Measurements from ENCODE around the gene RHEX.

Gene RHEX

DNA sequence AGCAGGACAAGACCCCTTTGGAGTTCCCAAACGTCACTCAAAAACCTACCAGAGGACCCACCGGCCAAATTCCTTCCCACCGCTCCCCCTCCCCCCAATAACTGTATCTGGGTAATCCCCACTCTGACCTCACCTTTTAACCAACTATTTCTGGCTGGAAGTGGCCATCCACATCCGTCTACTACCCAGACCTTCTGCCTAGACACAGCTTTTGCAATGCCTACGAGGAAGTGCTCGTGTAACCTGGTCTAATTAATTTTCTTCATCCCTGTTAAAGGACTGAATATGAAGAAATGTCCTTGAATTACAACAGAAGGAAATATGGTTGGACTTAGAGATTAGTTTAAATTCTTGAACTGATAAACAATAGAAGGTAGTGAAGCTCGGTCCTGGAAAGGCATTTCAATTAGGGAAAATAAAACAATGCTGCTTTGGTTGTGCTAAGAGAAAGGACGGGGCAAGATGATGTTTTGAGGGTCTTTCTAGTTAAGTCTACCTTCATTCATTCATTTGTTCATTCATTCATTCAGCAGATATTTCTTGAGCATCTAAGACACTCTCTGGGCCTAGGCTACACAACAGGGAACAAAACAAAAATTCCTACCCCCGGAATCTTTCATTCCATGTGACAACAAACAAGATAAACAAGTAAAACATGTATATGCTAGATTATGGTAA is 45.4 kb downstream of the RHEX start:
- DNase-seq, result no peak

DNA sequence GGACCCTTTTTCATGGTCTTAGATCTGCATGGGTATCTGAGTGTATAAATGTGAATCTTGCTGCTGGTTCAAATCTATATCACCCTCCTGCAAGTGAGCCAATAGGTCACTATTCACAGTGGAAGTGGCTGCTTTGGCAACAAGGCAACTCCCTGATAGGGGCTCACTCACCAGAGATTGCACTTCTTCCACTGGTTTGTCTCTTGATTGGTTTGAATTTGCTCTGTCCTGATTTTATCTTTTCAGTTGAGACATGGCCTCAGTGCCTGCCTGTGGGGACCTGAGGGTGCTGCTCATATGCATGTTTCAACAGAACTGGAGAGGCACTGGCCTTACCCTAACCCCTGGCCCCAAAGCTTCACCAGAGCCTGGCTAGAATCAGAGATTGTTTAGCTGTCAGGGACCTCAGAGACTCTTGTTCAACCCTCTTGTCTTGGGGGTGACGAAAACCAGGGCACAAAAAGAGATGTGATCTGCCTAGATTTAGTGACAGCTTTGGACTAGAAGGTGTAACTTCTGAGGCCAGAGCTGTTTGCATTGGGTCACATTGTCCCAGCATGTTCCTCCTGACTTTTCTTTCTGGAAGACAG is 47.3 kb downstream of the RHEX start:
- DNase-seq, result no peak

DNA sequence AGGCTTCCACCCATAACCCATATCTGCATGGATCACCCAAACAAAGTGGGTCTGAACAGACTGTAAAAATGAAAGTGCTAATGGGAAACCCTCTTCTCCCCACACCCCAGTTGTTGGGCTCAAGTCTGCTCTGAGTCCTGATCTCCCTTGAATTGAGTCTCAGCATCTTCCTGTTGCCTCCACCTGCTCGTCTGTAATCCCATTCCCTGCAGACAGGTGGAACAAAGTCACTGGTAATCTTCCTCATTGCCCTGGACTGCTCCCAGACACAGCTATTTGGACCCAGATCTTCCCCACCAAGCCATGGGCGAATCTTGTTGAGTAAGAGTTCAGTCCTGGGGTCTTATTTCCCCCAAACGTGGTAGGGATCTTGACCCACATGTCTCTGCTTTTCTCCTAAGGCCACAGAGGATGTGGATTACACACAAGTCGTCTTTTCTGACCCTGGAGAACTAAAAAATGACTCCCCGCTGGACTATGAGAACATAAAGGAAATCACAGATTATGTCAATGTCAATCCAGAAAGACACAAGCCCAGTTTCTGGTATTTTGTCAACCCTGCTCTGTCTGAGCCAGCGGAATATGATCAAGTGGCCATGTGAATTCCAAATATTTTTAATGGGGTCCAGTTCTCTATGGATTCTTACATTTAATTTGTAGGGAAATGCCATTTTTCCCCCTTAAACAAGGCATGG is 48.5 kb downstream of the RHEX start:
- DNase-seq, result no peak

DNA sequence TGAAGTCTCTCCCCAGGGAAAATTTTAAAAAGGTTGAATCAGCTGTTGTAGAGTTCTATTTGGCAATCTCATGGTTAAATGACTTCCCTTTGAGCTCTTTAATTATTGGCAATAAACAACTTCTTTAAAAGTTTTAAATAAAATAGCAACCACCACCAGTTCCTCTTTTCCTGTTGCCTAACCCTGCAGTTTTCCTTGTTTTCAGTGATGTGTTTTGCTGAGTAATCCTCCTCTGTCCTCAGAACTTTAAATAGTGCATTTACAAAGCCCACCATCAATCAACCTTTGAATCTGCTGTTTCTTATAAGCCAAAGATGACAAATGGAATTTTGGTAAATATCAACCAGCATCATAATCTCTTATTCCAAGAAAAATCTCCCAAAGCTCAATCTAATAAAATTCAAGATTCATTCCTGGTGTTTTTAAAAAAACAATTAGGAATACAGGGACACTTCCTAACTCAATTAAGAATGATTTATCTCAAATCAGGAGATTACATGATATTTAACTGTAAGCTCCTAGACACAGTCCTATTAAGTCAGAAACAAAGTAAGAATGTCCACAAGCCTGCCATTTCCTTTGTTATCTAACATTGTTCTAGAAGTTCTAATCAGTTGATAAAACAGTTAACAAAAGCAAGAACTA is 49.4 kb downstream of the RHEX start:
- no peak for DNase-seq

DNA sequence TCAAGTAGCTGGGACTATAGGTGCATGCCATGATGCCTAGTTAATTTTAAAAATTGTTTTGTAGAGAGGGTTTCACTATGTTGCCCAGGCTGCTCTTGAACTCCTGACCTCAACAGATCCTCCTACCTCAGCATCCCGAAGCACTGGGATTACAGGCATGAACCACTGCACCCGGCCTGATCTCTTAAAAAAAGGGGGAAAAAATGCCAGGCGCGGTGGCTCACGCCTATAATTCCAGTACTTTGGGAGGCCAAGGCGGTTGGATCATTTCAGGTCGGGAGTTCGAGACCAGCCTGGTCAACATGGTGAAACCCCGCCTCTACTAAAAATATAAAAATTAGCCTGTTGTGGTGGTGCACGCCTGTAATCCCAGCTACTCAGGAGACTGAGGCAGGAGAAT is 51.0 kb downstream of the RHEX start:
- DNase-seq, result no peak

DNA sequence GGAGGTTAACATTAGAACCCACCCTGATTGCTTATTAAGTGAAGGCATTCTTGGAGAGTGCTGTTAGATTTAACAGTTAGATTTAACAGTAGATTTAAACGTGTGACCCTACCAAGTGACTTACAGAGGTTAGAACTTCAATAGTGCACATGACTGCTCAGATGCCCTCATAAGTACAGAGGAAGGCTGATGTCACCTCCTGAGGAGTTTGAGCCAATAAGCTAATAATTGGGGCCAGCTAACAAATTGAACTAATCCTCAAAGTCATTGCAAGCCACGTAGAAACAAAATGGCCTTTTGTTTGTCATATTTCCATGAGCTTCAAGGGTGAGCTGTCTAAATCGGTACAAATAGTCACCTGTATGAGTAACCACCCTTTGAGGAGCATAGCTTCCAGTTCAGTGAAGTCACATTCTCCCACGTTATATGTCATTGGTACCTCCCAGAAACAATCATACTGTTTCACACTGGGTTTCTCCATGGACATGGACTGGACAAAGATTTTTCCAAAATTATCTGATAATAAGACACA is 52.6 kb downstream of the RHEX start:
- no peak for DNase-seq

DNA sequence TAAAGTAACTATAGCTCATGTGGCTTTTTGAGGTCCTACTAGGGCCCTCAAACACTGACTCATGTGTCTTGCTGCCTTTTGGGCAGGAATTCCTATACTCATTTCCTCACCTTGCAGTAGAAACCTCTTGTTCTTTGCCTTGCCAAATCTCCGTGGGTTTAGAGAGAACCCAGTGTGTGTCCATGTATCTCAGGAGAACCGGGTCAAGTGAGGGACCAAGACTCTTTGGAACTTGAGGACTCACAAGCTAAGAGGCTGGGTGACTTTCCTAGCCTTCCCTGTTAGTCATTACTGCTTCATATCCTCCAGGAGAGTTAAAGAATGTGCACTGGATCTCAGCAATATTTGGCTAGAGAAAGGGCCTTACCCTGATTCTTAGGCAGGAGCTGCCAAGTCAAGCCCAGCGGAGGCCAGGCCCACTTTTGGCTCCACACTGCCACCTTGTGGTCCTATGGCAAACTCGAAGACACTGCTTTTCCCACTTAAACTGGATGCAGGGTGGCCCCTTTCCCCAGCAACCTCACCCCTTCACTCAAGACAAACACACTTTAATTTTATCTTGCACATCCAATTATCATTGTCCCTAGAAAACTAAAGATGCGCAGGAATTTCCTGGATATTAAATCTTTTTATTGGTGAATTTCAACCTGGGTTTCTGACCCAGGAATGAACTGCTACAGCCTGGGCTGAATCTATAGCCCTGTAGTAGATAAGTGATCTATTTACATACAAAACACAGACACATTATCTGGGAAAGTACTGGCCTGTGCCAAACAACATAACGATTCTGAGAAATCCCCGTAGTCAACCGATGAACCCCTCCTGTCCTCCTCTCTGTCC is 53.6 kb downstream of the RHEX start:
- peak; percentile 85 to 86 for DNase-seq

DNA sequence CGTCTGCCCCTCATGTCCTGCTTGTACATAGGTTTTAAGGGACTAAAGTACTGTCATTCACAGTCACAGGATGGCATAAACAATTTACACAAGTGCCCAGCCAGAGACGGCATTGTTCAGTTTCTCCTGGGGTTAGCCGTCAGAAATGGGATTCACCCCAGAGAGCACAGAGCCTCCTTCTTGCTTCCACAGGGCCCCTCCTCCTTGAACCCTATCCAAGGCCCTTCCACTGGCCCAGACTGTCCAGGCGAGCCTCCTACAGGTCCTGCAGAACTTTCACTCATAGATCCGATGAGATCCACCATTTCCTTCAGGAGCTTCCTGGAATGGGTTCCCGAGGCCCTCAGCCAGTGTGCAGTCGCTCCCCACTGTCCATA is 54.2 kb downstream of the RHEX start:
- DNase-seq, result no peak

DNA sequence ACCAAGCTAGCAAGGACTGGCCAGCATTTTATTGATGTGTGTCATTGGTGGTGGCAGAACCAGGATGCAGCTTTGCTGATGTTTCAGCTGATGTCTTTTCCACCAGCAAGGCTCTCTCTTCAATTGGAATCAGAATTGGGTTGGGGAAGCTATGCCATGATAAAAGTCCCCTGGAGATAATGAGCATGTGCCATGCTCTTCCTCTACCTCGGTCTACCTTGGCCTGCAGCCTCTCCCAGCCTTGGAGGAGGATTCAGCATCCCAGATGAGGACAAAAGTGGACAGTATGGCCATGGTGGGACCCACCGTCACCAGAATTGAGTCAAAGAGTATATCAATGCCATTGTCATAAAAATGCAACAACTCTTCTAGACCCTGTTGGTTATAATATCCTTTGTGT is 55.7 kb downstream of the RHEX start:
- no peak for DNase-seq

DNA sequence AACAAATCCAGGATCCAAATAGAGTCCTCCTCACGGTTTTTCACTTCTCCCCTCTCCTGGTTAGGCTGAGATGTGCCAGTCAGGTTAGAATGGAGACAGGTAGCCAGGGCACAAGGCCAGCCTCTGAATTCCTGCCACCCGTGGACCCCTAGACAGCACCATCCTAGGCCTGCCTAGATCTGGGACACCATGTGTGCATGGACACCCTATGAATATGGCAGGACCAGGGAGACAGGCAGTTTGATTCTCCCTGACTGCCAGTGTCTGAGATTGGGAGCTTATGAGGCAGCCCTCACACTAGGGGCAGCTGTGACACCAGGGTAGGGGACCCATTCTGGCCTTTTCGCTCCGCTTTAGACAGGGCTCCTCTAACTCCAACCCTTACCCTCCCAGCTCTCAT is 56.7 kb downstream of the RHEX start:
- no peak for DNase-seq

DNA sequence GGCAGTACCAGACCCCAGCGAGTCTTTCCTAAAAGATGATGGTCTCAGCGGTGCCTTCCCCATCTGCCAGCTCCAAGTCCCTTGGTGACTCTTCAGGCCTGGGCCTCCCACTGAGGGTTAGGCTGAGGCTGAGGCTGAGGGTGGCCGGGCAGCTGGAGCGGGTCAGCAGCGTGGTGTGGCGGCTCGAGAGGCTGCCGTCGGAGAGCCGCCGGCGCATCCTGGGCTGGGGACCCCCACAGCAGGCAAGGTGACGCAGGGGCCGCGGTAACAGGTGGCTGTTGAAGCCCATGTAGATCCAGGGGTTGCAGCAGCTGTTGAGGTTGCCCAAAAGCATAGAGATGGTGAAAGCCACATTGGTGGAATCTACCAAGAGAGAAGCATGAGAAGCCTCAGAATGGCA is 57.2 kb downstream of the RHEX start:
- no peak for DNase-seq

DNA sequence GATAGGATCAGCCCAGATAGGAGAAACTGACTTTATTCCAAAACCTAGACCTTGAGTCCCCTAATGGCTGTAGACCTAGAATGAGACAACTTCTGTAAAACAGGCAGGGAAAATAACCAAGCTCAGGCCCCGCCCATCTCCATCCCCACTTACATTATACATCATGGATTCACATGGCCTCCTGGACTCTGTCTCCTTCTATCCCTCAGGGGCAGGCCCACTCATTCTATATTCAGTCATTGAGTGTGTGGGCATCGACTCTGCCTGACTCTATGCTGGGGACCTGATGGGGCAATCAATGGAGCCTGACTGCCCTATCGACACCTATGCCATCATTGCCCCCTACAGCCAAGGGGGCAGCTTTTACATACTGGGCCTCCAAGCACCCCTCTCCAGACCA is 57.8 kb downstream of the RHEX start:
- DNase-seq, result no peak

DNA sequence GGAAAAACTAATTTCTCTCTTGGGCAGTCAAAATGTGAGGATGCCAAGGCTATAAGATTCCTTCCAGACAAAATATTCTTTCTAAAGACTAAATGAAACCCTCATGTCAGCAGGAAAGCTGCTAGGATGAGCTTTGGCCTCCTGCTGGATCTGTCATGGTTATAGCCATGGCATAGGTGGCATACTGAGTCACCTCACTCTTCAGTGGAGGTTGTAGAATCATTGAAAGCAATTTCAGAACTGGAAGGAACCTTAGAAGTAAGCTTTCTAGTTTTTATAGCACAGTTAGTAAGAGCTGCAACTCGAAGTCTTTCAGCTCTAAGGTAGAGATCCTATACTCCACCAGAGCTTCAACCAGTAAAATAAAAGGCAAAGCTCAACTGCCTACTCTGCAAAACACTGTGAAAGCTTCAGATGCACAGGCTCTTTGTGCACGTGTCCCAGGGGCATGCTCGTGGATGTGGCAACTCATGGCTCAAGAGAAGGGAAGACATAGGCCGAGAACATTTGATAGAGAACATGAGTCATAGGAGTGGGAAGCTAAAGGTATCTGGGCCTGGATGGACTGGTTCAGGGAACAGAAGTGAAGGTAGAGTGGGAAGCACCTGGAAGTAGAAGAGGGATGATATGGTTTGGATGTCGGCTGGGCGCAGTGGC is 58.4 kb downstream of the RHEX start:
- no peak for DNase-seq

DNA sequence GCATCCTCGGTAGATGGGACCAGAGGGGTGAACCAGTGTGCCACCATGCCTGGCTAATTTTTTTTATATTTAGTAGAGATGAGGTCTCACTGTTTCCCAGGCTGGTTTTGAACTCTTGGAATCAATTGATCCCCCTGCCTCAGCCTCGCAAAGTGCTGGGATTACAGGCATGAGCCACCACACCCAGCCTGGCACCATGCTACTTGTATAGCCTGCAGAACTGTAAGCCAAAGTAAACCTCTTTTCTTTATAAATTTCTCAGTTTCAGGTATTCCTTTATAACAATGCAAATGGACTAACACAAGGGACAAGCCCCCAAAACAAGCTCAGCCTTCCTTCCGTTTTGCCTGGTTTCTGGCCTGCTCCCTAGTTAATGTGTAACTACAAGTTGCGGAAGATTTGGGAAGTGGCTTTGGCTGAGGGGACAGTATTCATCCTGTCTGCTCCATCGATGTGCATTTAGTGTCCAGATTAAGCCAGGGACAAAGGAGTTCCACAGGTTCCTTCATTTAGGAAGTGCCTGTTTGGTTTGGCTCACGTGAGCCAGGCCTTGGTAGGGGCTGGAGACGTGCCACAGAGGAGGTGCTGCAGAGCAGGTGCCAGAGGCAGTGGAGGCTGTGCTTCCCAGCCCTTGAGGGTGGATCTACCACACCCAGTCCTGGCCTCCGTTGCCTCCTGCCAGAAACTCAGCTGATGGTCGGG is 59.8 kb downstream of the RHEX start:
- DNase-seq, result no peak

DNA sequence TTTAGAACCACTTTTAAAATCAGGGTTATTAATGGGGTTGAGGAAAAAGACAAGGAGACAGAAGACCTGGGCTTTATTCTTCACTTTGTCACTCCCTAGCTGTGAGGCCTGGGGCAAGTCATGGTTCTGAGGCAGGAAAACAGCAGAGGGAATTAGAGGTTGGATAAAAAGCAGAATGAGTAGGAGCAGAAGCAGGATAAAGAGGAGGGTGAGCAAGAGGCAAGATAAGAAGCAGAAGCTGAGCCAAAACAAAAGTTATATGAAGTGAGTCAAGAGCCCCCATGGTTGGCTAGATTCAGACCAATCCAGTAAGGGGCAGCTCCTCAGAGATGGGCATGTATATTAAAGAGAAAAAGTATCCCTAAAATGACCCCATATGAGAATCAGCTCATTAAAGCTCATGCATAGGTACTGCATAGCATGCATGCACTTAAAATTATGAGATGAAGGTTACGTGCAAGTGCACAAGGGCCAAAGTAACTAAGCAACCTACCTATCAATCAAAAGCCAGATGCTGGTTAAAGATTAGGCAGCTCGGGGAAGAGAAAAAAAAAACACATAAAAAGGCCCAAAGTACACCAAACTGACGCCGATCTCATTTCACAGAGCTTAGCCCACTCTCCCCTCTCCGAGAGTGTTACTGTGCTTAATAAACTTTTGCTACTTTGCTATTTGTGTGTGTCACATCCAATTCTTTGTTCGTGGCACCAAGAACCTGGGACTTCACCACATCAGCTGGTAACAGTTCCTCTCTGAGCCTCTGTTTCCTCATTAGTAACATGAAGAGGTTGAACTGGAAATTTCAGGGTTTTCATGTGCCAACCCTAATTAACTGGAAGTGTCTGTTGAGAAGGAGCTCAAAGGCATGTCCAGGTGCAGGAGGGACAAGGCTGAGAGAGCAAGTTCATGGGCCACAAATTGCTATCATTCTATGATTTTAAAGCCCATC is 62.0 kb downstream of the RHEX start:
- no peak for DNase-seq

DNA sequence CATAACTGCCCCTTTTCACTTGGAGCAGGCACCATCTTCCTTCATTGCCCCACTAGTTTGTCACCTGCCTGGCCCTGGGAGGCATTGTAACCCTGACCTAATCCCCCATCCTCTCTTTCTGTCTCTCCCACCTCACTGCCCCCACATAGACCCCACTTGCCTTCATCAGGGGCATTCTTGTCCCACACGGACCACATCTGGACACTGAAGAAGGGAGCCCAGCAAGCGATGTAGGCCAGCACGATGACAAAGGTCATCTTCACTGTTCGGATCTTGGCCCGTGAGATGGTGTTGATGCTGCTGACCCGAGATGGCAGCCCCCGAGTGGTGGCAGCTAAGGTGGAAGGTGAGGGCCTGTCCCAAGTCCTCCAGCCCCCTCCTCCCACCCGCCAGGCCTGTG is 62.8 kb downstream of the RHEX start:
- DNase-seq, result no peak

DNA sequence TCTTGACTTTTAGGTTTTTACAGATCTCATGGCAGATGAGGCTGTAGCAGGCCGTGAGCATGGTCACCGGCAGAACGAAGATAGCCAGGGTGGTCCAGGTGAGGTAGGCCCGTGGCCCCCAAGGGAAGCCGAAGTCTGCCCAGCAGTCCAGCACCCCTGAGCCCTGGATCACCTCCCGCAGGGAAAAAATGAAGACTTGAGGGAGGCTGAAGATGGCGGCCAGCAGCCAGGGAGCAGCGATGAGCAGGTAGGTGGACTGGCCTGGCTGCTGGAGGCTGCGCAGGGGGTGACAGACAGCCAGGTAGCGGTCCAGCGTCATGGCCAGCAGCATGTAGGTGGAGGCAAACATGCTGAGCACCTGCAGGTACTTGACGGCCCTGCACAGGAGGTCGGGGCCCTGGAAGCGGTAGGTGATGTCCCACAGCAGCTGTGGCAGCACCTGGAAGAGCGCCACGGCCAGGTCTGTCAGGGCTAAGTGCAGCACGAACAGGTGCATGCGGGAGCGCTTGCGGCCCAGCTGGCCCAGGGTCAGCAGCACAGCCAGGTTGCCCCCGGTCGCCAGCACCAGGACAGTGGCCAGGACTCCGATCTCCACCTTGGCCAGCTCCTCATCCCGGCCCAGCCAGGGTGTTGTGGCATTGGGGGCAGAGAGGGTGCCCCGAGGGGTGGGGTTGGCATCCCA is 63.4 kb downstream of the RHEX start:
- DNase-seq, result no peak

DNA sequence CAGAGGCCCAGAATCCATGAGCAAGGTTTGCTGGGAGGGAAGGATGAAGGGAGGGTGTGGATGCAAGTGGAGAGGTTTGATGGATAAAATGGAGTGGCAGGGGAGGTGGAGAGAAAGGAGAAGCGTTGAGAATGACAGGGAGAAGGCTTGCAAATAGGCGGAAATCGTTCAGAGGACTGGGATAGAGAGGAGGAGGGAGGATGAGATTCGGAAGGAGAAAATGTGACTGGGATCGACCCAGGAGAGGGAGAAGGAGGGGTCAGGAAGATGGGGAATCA is 63.8 kb downstream of the RHEX start:
- DNase-seq, result no peak

DNA sequence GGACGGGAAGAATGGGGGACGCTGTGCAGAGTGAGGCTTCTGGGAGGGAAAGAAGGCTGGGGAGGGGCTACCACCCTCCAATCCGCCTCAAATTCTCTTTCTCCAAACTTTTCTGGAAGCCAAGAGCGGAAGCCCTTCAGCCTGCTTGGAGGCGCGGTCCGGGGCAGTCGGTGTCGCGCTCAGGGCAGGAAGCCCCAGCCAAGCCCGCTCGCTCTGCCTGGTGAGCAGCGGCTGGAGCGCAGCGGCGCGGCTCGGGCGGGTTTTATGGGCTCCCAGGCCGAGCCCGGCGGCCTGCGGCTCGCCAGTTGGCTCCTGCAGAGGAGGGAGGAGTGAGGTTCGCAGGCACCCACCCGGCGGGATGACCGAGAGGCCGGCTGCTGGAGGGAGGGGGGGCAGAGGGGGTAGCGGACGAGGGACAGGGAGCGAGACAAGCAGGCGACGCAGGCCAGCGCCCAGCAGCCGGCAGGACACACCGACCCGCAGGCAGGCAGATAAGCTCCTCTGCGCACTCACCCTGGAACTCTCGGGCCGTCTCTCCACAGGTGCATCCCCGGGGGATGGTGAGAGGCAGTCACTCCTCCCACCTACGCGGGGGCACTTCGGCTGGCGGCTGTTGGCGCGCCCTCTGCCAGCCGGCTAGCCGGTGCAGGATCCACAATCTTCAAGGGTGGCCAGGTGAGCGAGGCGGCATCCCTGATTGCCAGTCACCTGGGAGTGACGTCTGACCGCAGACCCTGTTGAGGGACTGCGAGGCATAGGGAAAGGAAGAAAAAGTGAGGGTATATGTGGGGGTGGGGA is 64.4 kb downstream of the RHEX start, which contains the start of gene AVPR1B:
Gene AVPR1B, minus strand, starts transcription at position 238 of the 798 bp plus-strand sequence. CDS start 498 bp downstream, outside the sequence.
- DNase-seq, result peak; percentile 33 to 50

Measured in activated T-cell treated with anti-CD3 and anti-CD28 coated beads, Interleukin-2, amount 50 U/mL, for 48 hours (primary cell).